ENCODE data around the gene VAMP8. TPM values are rescaled to one million over a fixed set of nuclear protein-coding genes. Genes with fewer than 3 reads are reported as not detected.
"Not testable (repeated sequence)": the region's sequence is repeated elsewhere in the genome, so short reads cannot be mapped to it uniquely, and the experiment has no call there.

VAMP8 gene
- total and polyA plus RNA-seq, 2 experiments from 2014 or later: 15.7 to 39.4 TPM

DNA sequence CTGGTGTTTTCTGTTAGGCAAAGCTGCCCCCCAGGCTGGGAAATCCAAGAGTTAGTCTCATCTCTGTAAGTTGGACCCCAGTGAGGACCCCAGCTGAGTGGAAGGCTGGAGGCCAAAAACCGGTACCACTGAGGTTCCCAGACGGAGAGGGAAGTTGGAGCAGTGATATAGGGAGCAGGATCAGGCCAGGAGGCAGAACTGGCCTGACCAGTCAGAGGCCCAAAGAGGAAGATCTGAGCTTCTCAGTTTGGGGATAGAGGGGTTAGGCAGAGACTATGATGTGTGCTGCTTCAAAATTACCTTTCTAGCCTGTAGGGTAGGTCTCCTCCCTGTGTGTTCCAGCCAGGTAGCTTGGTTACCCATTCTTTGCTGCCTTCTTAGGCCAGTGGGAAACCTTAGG is 13.6 kb downstream of the VAMP8 start:
- Histone ChIP-seq H3K9me3 (ENCODE audit: low read depth) (no peaks in the 10 kb centered on the region), H3K27ac (no peak overlapping the region), H3K27me3 (no peaks in the 10 kb centered on the region), H3K4me1 (ENCODE audit: low read depth) (peaks cover 22% of the 10 kb centered on the region), H3K4me3 (no peak overlapping the region), H3K36me3 (no peaks in the 10 kb centered on the region)
- DNase-seq (ENCODE audit: low read depth in 1 of 2, low spot score in 1 of 2): no peak
- TF ChIP-seq, protein P1, sequence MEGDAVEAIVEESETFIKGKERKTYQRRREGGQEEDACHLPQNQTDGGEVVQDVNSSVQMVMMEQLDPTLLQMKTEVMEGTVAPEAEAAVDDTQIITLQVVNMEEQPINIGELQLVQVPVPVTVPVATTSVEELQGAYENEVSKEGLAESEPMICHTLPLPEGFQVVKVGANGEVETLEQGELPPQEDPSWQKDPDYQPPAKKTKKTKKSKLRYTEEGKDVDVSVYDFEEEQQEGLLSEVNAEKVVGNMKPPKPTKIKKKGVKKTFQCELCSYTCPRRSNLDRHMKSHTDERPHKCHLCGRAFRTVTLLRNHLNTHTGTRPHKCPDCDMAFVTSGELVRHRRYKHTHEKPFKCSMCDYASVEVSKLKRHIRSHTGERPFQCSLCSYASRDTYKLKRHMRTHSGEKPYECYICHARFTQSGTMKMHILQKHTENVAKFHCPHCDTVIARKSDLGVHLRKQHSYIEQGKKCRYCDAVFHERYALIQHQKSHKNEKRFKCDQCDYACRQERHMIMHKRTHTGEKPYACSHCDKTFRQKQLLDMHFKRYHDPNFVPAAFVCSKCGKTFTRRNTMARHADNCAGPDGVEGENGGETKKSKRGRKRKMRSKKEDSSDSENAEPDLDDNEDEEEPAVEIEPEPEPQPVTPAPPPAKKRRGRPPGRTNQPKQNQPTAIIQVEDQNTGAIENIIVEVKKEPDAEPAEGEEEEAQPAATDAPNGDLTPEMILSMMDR (IDR thresholded peaks at IDR 0.05; ENCODE audit: low read depth, low read length): no peak

DNA sequence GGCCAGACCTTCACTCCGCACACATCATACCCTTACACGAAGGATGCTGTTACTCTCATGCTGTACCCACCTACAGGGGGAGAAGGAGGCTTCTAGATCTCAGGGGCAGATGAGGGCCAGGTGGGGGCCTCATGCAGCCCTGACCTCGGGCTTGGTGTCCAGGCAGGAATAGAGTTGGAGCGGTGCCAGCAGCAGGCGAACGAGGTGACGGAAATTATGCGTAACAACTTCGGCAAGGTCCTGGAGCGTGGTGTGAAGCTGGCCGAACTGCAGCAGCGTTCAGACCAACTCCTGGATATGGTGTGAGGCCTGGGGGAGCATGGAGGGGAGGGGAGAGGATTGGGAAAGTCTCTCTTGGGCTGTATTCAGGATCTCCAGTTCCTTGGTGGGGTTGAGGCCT is 14.2 kb downstream of the VAMP8 start:
- Histone ChIP-seq H3K27me3 (no peaks in the 10 kb centered on the region), H3K4me1 (ENCODE audit: low read depth) (peaks cover 26% of the 10 kb centered on the region), H3K36me3 (no peaks in the 10 kb centered on the region), H3K4me3 (no peak overlapping the region), H3K27ac (no peak overlapping the region), H3K9me3 (ENCODE audit: low read depth) (no peaks in the 10 kb centered on the region)
- TF ChIP-seq, protein P1 (IDR thresholded peaks at IDR 0.05; ENCODE audit: low read depth, low read length): no peak
- no peak for DNase-seq (ENCODE audit: low read depth in 1 of 2, low spot score in 1 of 2)

DNA sequence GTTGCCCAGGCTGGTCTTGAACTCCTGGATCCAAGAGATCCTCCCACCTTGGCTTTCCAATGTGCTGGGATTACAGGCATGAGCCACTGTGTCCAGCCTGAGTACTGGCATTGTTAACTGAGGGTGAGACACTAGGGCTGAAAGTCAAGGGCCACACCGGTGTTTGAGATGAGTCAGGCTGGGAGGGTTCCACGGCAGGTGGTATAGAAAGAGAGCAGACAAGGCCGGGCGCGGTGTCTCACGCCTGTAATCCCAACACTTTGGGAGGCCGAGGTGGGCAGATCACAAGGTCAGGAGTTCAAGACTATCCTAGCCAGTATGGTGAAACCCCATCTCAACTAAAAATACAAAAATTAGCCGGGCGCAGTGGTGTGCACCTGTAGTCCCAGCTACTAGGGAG is 14.9 kb downstream of the VAMP8 start:
- peaks cover 29% of the 10 kb centered on the region for H3K4me1 ChIP-seq (ENCODE audit: low read depth)
- not testable (repeated sequence) for H3K9me3 ChIP-seq (ENCODE audit: low read depth); H3K4me3 ChIP-seq; H3K27me3 ChIP-seq; H3K36me3 ChIP-seq; DNase-seq (ENCODE audit: low read depth in 1 of 2, low spot score in 1 of 2); H3K27ac ChIP-seq

DNA sequence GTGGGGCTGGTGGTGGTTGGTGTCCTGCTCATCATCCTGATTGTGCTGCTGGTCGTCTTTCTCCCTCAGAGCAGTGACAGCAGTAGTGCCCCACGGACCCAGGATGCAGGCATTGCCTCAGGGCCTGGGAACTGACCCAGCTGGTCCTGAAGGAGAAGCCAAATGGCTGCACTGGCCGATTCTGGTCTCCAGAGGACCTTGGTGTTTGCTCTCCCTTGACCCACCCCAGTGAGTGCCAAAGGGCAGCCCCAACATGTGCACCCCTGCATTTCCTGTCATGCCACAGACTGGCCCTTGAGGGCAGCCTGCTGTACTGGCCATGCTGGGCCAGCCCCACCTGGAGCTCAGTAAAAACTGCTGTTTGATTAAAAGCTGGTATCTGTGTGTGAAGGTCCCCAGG is 15.6 kb downstream of the VAMP8 start:
- Histone ChIP-seq H3K9me3 (ENCODE audit: low read depth) (no peaks in the 10 kb centered on the region), H3K27me3 (no peaks in the 10 kb centered on the region), H3K27ac (no peak overlapping the region), H3K36me3 (no peaks in the 10 kb centered on the region), H3K4me3 (no peak overlapping the region), H3K4me1 (ENCODE audit: low read depth) (peaks cover 26% of the 10 kb centered on the region)
- TF ChIP-seq, protein P1 (IDR thresholded peaks at IDR 0.05; ENCODE audit: low read depth, low read length): no peak
- no peak for DNase-seq (ENCODE audit: low read depth in 1 of 2, low spot score in 1 of 2)

DNA sequence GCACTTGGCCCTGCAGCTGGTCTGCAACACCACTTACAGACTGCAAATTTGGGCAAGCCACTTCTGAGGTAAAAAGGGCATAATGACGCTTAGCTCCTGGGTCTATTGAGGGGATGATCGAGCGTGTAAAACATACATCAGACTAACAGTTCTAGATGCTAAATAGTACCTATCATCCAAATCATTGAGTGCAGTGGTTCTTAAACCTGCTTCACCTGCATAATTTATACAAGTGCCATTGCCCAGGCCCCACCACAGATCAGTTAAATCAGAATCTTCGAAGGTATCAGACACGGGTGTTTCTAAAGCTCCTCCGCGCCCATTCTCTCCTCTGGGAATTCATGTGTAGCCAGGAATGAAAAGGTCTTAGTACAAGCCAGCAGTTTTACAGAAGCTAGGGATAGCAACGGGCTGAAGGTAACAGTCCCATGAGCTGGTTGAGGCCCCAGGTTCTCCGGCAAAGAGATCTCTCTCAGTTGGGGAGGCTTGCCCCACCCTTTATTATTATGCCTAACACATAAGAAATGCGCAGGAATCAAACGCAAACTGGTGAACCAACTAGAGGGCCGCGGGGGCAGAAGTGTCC is 17.4 kb downstream of the VAMP8 start:
- Histone ChIP-seq H3K36me3 (no peaks in the 10 kb centered on the region), H3K9me3 (ENCODE audit: low read depth) (no peaks in the 10 kb centered on the region), H3K4me1 (ENCODE audit: low read depth) (peaks cover 16% of the 10 kb centered on the region), H3K4me3 (peak overlapping the region; percentile 74), H3K27ac (peak overlapping the region; percentile 85), H3K27me3 (no peaks in the 10 kb centered on the region)
- TF ChIP-seq, protein P1 (IDR thresholded peaks at IDR 0.05; ENCODE audit: low read depth, low read length): no peak
- no peak for DNase-seq (ENCODE audit: low read depth in 1 of 2, low spot score in 1 of 2)

DNA sequence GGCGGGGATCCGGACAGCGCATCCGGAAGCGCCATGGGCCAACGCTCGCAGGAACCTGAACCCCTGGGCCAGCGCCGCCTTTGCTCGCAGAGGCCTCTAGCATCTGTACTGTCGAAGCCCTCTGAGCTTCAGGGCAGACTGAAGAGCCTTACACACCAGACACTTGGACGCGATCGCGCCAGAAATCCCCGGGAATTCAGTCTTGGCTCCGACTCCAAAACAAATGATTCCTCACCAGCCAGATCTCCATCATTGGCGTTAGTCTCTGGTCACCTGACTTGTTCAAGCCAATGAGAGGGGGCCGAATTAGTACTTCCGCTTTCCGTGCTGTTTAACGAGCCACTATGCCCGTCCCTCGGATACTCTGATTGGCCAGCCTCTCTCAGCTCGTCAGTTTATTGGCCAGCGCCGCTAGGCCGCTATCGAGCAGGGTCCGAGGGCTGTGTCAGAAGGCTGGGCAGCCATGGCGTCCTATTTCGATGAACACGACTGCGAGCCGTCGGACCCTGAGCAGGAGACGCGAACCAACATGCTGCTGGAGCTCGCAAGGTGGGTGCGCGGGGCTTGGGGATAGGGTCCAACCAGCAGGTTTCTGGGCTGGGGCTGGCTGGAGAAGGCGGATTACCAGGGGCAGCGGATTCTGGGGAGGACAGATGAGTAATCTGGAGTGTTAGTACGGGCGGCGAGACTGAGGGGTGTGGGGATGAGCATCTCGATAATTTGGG is 18.1 kb downstream of the VAMP8 start, which contains the start of gene RNF181:
RNF181 (plus strand) TSS at position 445 of the 725 bp plus-strand sequence; CDS start at position 464, 19 bp downstream.
- H3K4me3 ChIP-seq: peak within 1 kb of the TSS; percentile 74
- H3K27me3 ChIP-seq: no peaks in the 10 kb centered on the region
- H3K4me1 ChIP-seq (ENCODE audit: low read depth): peaks cover 16% of the 10 kb centered on the region
- H3K27ac ChIP-seq: peak within 1 kb of the TSS; percentile 85
- no peaks in the 10 kb centered on the region for H3K36me3 ChIP-seq
- DNase-seq (ENCODE audit: low read depth in 1 of 2, low spot score in 1 of 2): peak; percentile 99
- no peaks in the 10 kb centered on the region for H3K9me3 ChIP-seq (ENCODE audit: low read depth)
- TF ChIP-seq, protein P1 (IDR thresholded peaks at IDR 0.05; ENCODE audit: low read depth, low read length): no peak

All from cardiac muscle cell (in vitro differentiated cells and primary cell).